ENCODE results near the gene AKR1D1.
"Not testable (repeated sequence)": the region's sequence is repeated elsewhere in the genome, so short reads cannot be mapped to it uniquely, and the experiment has no call there.

The AKR1D1 gene

GRCh38 chr7:138032186-138032585 is 44.1 kb upstream of the AKR1D1 start:
- Histone ChIP-seq H3K9ac (no peak overlapping the region), H3K9me3 (ENCODE audit: control insufficient read depth, low read length) (no peaks in the 10 kb centered on the region), H3K4me3 (ENCODE audit: low read depth, low read length) (no peak overlapping the region), H3K4me1 (no peaks in the 10 kb centered on the region), H3K27me3 (ENCODE audit: control insufficient read depth, insufficient read depth, low read length) (no peaks in the 10 kb centered on the region), H3K27ac (no peak overlapping the region), H3K36me3 (ENCODE audit: control insufficient read depth, insufficient read depth, low read length) (no peaks in the 10 kb centered on the region), H2AFZ (no peak overlapping the region), H3K79me2 (no peaks in the 10 kb centered on the region), H3K4me2 (ENCODE audit: low read length) (no peak overlapping the region)
- TF ChIP-seq, protein P1, sequence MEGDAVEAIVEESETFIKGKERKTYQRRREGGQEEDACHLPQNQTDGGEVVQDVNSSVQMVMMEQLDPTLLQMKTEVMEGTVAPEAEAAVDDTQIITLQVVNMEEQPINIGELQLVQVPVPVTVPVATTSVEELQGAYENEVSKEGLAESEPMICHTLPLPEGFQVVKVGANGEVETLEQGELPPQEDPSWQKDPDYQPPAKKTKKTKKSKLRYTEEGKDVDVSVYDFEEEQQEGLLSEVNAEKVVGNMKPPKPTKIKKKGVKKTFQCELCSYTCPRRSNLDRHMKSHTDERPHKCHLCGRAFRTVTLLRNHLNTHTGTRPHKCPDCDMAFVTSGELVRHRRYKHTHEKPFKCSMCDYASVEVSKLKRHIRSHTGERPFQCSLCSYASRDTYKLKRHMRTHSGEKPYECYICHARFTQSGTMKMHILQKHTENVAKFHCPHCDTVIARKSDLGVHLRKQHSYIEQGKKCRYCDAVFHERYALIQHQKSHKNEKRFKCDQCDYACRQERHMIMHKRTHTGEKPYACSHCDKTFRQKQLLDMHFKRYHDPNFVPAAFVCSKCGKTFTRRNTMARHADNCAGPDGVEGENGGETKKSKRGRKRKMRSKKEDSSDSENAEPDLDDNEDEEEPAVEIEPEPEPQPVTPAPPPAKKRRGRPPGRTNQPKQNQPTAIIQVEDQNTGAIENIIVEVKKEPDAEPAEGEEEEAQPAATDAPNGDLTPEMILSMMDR (IDR thresholded peaks at IDR 0.05): no peak

- TF ChIP-seq, protein P1 (IDR thresholded peaks at IDR 0.05): no peak
- Histone ChIP-seq H3K27me3 (ENCODE audit: control insufficient read depth, insufficient read depth, low read length) (no peaks in the 10 kb centered on the region), H3K9me3 (ENCODE audit: control insufficient read depth, low read length) (no peaks in the 10 kb centered on the region), H3K4me3 (ENCODE audit: low read depth, low read length) (no peak overlapping the region), H3K9ac (no peak overlapping the region), H3K36me3 (ENCODE audit: control insufficient read depth, insufficient read depth, low read length) (no peaks in the 10 kb centered on the region), H2AFZ (no peak overlapping the region), H3K27ac (no peak overlapping the region), H3K4me1 (no peaks in the 10 kb centered on the region), H3K4me2 (ENCODE audit: low read length) (no peak overlapping the region), H3K79me2 (no peaks in the 10 kb centered on the region)
These were observed 43.5 kb upstream of the AKR1D1 start for GRCh38 chr7:138032770-138033169.

DNA sequence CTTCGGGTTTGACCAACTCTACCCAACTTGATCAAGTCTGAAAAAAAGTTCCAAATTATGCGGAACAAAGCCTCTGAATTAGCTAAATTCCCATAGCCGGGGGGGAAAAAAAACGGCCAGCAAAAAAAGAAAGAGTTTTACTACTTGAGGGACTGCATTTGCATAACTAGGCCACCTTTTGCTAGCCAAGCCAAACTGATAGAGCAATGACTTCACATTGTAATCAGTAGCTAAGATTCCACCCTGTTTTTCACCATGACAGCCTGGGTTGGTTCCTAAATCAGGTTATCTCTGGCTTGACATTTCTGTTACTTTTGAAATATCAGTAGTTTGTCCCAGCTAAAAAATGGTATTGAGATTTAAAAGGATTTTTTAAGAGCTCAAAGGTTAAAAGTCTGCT is 43.0 kb upstream of the AKR1D1 start:
- H3K79me2 ChIP-seq: no peaks in the 10 kb centered on the region
- no peak overlapping the region for H2AFZ ChIP-seq
- no peaks in the 10 kb centered on the region for H3K9me3 ChIP-seq (ENCODE audit: control insufficient read depth, low read length)
- no peaks in the 10 kb centered on the region for H3K4me1 ChIP-seq
- no peaks in the 10 kb centered on the region for H3K36me3 ChIP-seq (ENCODE audit: control insufficient read depth, insufficient read depth, low read length)
- TF ChIP-seq, protein P1 (IDR thresholded peaks at IDR 0.05): no peak
- no peak overlapping the region for H3K4me3 ChIP-seq (ENCODE audit: low read depth, low read length)
- H3K27ac ChIP-seq: no peak overlapping the region
- H3K27me3 ChIP-seq (ENCODE audit: control insufficient read depth, insufficient read depth, low read length): no peaks in the 10 kb centered on the region
- no peak overlapping the region for H3K9ac ChIP-seq
- H3K4me2 ChIP-seq (ENCODE audit: low read length): no peak overlapping the region

- Histone ChIP-seq H3K9me3 (ENCODE audit: control insufficient read depth, low read length) (no peaks in the 10 kb centered on the region), H3K4me2 (ENCODE audit: low read length) (no peak overlapping the region), H2AFZ (no peak overlapping the region), H3K4me3 (ENCODE audit: low read depth, low read length) (no peak overlapping the region), H3K4me1 (no peaks in the 10 kb centered on the region), H3K27ac (no peak overlapping the region), H3K27me3 (ENCODE audit: control insufficient read depth, insufficient read depth, low read length) (no peaks in the 10 kb centered on the region), H3K9ac (no peak overlapping the region), H3K36me3 (ENCODE audit: control insufficient read depth, insufficient read depth, low read length) (no peaks in the 10 kb centered on the region), H3K79me2 (no peaks in the 10 kb centered on the region)
- TF ChIP-seq, protein P1 (IDR thresholded peaks at IDR 0.05): no peak
These were observed 40.1 kb upstream of the AKR1D1 start for GRCh38 chr7:138036135-138036534.

- H2AFZ ChIP-seq; H3K27ac ChIP-seq; H3K79me2 ChIP-seq; H3K27me3 ChIP-seq (ENCODE audit: control insufficient read depth, insufficient read depth, low read length); H3K4me1 ChIP-seq; H3K36me3 ChIP-seq (ENCODE audit: control insufficient read depth, insufficient read depth, low read length); H3K4me3 ChIP-seq (ENCODE audit: low read depth, low read length); H3K4me2 ChIP-seq (ENCODE audit: low read length); H3K9ac ChIP-seq; H3K9me3 ChIP-seq (ENCODE audit: control insufficient read depth, low read length): not testable (repeated sequence)
These were observed 36.2 kb upstream of the AKR1D1 start for GRCh38 chr7:138040063-138040462.
